RCC 7860 (cell line): Measurements from ENCODE around the gene IFNA8.
A peak's percentile ranks its signal among the peaks of the same experiment; 100 is the strongest.
"Not testable (repeated sequence)": the region's sequence is repeated elsewhere in the genome, so short reads cannot be mapped to it uniquely, and the experiment has no call there.

Source experiments
- DNase-seq: peaks from one replicate; pipeline ENCODE4 v3.0.0-alpha.2; 2015; ENCODE audit warnings: low spot score
- FAIRE-seq: peaks from 2 replicates; lab custom pipeline; 2012; peaks lifted over from hg19 to GRCh38; lab: Jason Lieb, UNC

IFNA8 gene

GRCh38 chr9:21408817-21409216 lies at the start of gene IFNA8:
Gene IFNA8, plus strand, starts transcription at chr9:21409117. Its CDS starts 60 bp downstream, at chr9:21409177.
- FAIRE-seq = no peak

GRCh38 chr9:21362287-21362686 lies 46.6 kb upstream of the IFNA8 start:
- no peak for DNase-seq
- FAIRE-seq = no peak

More at GRCh38 chr9:21408817-21409216, at the start of gene IFNA8:
- no peak for DNase-seq

GRCh38 chr9:21367169-21367568 lies 41.7 kb upstream of the IFNA8 start:
- not testable (repeated sequence) for DNase-seq, FAIRE-seq

- DNase-seq (no peak), FAIRE-seq (no peak)
These were observed 41.0 kb upstream of the IFNA8 start, which contains the start of gene IFNA13 for GRCh38 chr9:21367957-21368356. Gene IFNA13, minus strand, starts transcription at chr9:21368057. Its CDS starts 47 bp downstream, at chr9:21368010.

- not testable (repeated sequence) for FAIRE-seq, DNase-seq
These were observed 37.5 kb upstream of the IFNA8 start for GRCh38 chr9:21371467-21371866.

GRCh38 chr9:21381448-21382339 lies 27.2 kb upstream of the IFNA8 start:
- DNase-seq = no peak

GRCh38 chr9:21383627-21384026 lies 25.3 kb upstream of the IFNA8 start:
- FAIRE-seq = no peak
- DNase-seq = no peak

More at GRCh38 chr9:21381448-21382339, 27.2 kb upstream of the IFNA8 start:
- FAIRE-seq = no peak

GRCh38 chr9:21385131-21385670 lies 23.7 kb upstream of the IFNA8 start, which contains the start of gene IFNA2:
Gene IFNA2, minus strand, starts transcription at chr9:21385398. Its CDS starts 69 bp downstream, at chr9:21385329.
- DNase-seq (no peak), FAIRE-seq (no peak)

GRCh38 chr9:21392270-21392669 lies 16.6 kb upstream of the IFNA8 start:
- peak; percentile 12 for DNase-seq
- no peak for FAIRE-seq

- FAIRE-seq (no peak), DNase-seq (no peak)
These were observed 12.9 kb upstream of the IFNA8 start for GRCh38 chr9:21395778-21396717.

- no peak for DNase-seq
- FAIRE-seq = no peak
These were observed 9.9 kb upstream of the IFNA8 start for GRCh38 chr9:21398955-21399489.

- DNase-seq (no peak), FAIRE-seq (no peak)
These were observed 9.0 kb upstream of the IFNA8 start for GRCh38 chr9:21399956-21400355.

- FAIRE-seq = no peak
- no peak for DNase-seq
These were observed 6.3 kb upstream of the IFNA8 start for GRCh38 chr9:21402386-21403251.

GRCh38 chr9:21404146-21404545 lies 4.8 kb upstream of the IFNA8 start:
- no peak for FAIRE-seq
- no peak for DNase-seq

GRCh38 chr9:21412107-21412506 lies 3.2 kb downstream of the IFNA8 start:
- FAIRE-seq (no peak), DNase-seq (no peak)

GRCh38 chr9:21413151-21413550 lies 4.2 kb downstream of the IFNA8 start:
- FAIRE-seq = no peak
- no peak for DNase-seq

- FAIRE-seq (no peak), DNase-seq (no peak)
These were observed 4.7 kb downstream of the IFNA8 start for GRCh38 chr9:21413624-21414023.

- no peak for FAIRE-seq
- DNase-seq = peak; percentile 6
These were observed 5.5 kb downstream of the IFNA8 start for GRCh38 chr9:21414220-21414940.
